Measurements from ENCODE around the gene NES.
A peak's percentile ranks its signal among the peaks of the same experiment; 100 is the strongest.

DNA sequence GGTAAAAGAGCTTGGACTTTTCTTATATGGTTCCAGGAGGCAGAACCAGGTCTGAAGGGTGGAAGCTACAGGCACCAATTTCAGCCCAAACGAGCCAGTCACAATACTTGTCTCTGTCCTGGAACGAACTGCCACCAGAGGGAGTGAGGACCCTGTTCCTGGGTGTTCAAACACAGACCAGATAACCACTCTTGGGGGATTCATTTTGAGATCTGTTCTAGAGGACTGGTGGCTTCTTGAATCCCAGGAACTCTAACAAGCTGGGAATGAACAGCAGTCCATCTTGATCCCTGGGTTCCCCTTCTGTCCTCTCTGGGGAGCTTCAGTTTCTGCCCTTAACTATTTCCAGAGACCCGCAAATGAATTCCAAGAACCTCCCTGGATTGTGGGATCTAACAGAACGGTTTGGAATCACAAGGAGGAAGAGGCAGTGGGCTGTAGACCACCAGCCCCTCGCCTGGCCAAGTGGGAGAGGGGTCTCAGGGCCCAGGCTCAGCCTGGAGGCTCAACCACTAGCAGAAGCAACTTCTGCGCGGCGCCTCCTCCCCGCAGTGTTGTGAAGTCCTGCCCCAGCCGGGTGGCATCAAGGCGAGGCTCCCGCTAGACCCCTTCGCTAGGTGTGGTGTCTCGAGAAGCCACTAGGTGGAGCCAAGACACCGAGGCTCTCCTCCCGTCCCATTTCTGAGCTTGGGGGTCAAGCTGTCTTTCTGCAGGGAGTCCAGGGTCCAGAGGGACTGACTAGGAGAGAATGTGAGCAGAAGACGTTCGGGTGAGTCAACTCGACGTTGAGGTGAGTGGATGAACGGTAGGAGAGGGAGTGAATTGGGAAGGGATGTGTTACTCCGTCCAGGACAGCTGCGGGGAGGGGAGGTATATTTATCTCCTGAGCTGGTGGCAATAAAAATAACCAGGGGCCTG lies 12.1 kb upstream of the NES start:
- TF ChIP-seq EZH2 (IDR thresholded peaks at IDR 0.05; ENCODE audit: borderline replicate concordance) (no peak), CTCF (IDR thresholded peaks at IDR 0.05; ENCODE audit: poor library complexity) (peak; percentile 96)
